GM13976 (cell line): ENCODE results near the gene TRIM2.

ENCODE experiments used
- DNase-seq: peaks from one replicate; pipeline ENCODE4 v3.0.0; 2012; ENCODE audit warnings: low spot score
- CTCF ChIP-seq: IDR thresholded peaks from 2 replicates; pipeline ENCODE4 v1.5.1; 2012; ENCODE audit warnings: borderline replicate concordance, mild to moderate bottlenecking; ENCODE audit not compliant: insufficient read depth; ENCODE audit errors: extremely low read depth, missing control alignments, control extremely low read depth
- in situ Hi-C: fragments of 300-500 bp; cut with MboI; formaldehyde crosslinking; loops from one replicate; pipeline ENCODE4 v1.12.0; 2022; ENCODE audit warnings: low sequenced_read_pairs, mixed read lengths, inconsistent platforms; ENCODE audit not compliant: unreplicated experiment

TRIM2 gene

GRCh38 chr4:153266988-153267387 is 62.7 kb downstream of the TRIM2 start:
- DNase-seq, result no peak
- in situ Hi-C loops, result no loop called here
- no peak for TF ChIP-seq CTCF

GRCh38 chr4:153267890-153268289 is 63.6 kb downstream of the TRIM2 start:
- DNase-seq, result no peak
- in situ Hi-C loops, result no loop called here
- TF ChIP-seq CTCF, result no peak

DNA sequence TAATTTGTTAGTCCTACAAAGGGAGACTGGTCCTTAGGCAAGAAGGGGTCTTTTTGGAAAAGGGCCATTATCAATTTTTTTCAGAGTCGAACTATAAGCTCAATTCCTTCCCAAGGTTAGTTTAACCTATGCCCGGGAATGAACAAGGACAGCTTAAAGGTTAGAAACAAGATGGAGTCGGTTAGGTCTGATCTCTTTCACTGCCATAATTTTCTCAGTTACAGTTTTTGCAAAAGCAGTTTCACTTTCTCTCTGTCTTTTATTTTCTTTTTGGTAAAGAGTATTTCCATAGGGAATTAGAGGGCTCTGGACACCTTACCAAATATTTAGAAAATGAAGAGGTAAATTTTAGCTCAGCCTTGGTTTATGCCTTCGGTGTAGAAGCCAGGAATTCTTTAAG is 64.1 kb downstream of the TRIM2 start:
- no peak for TF ChIP-seq CTCF
- in situ Hi-C loops, result no loop called here
- no peak for DNase-seq

GRCh38 chr4:153269218-153269990 is 65.2 kb downstream of the TRIM2 start:
- no peak for TF ChIP-seq CTCF
- DNase-seq, result no peak
- in situ Hi-C loops, result no loop called here

DNA sequence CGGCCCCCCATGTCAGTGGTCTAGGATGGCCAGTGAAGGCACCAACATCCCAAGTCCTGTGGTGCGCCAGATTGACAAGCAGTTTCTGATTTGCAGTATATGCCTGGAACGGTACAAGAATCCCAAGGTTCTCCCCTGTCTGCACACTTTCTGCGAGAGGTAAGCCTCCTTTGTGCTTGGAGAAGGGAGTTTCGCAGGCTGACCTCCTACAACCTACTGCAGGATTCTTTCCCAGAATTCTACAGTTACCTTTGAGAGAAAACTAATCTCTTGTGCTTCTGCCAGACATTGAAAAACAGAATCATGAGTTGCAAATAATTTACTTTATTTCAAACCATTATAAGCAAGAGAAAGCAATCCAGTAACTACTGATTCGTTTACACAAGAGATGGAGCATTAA is 66.1 kb downstream of the TRIM2 start:
- in situ Hi-C loops, result no loop called here
- no peak for DNase-seq
- TF ChIP-seq CTCF, result no peak

DNA sequence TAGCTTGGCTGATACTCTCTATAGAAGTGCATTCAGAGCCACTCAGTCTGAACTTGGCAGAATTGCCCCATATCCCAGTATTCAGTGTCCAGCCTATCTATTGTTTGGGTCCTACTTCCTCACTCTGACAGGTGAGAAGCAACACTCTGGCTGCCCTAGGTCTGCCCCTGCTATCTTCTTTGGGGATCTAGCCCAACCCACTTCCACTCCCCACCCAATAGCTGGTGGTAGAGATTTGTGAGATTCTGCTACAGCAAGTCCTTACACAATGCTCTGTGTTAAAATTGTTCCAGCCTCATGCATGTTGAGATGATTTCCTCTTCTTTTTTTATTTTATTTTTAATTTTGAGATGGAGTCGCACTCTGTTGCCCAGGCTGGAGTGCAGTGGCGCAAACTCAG is 67.6 kb downstream of the TRIM2 start:
- in situ Hi-C loops, result no loop called here
- no peak for TF ChIP-seq CTCF

More for the DNA sequence above, 67.6 kb downstream of the TRIM2 start:
- no peak for DNase-seq
